ENCODE data around the gene ZNF784.

ZNF784 gene

GRCh38 chr19:55647732-55648584 lies 23.6 kb upstream of the ZNF784 start, which contains the start of gene CCDC106:
Gene CCDC106 (plus strand): TSS chr19:55648212. CDS start chr19:55649047, 835 bp downstream.
- peaks cover 10% of the 10 kb centered on the region for H3K36me3 ChIP-seq (replicated peaks; ENCODE audit: low read depth, low read length)
- H3K9me3 ChIP-seq (ENCODE audit: insufficient read depth, low read length): no peaks in the 10 kb centered on the region
- peaks cover 32% of the 10 kb centered on the region for H3K4me1 ChIP-seq (ENCODE audit: low read length)
- H3K4me2 ChIP-seq (ENCODE audit: low read length): peak within 1 kb of the TSS; percentile 91
- H2AFZ ChIP-seq (ENCODE audit: low read depth, low read length): peak within 1 kb of the TSS; percentile 52
- H3K9ac ChIP-seq (ENCODE audit: low read length): peak within 1 kb of the TSS; percentile 91
- no peaks in the 10 kb centered on the region for H4K20me1 ChIP-seq (ENCODE audit: insufficient read depth, low read length)
- peak within 1 kb of the TSS; percentile 83 for H3K4me3 ChIP-seq (ENCODE audit: low read length)
- H3K79me2 ChIP-seq (ENCODE audit: low read length): peaks cover 49% of the 10 kb centered on the region
- H3K27me3 ChIP-seq (ENCODE audit: low read depth, low read length): no peaks in the 10 kb centered on the region
- TF ChIP-seq EZH2phosphoT487 (IDR thresholded peaks at IDR 0.05; ENCODE audit: low read depth) (no peak), CTCF (IDR thresholded peaks at IDR 0.05; ENCODE audit: low read depth, low read length) (no peak)
- H3K27ac ChIP-seq (ENCODE audit: low read length): peak within 1 kb of the TSS; percentile 63

- Histone ChIP-seq H3K9me3 (ENCODE audit: insufficient read depth, low read length) (no peaks in the 10 kb centered on the region), H3K36me3 (replicated peaks; ENCODE audit: low read depth, low read length) (peaks cover 10% of the 10 kb centered on the region), H3K27ac (ENCODE audit: low read length) (peak overlapping the region; percentile 63), H3K9ac (ENCODE audit: low read length) (peak overlapping the region; percentile 91), H3K4me1 (ENCODE audit: low read length) (peaks cover 32% of the 10 kb centered on the region), H3K79me2 (ENCODE audit: low read length) (peaks cover 58% of the 10 kb centered on the region), H3K4me2 (ENCODE audit: low read length) (peak overlapping the region; percentile 91), H3K27me3 (ENCODE audit: low read depth, low read length) (no peaks in the 10 kb centered on the region), H4K20me1 (ENCODE audit: insufficient read depth, low read length) (no peaks in the 10 kb centered on the region), H3K4me3 (ENCODE audit: low read length) (peak overlapping the region; percentile 83), H2AFZ (ENCODE audit: low read depth, low read length) (peak overlapping the region; percentile 52; the same call in 1 of the 2 replicates)
- TF ChIP-seq CTCF (IDR thresholded peaks at IDR 0.05; ENCODE audit: low read depth, low read length): no peak
- no peak for TF ChIP-seq EZH2phosphoT487 (IDR thresholded peaks at IDR 0.05; ENCODE audit: low read depth)
Observed at GRCh38 chr19:55646889-55647731, 22.7 kb upstream of the ZNF784 start.

GRCh38 chr19:55645512-55645881 lies 21.1 kb upstream of the ZNF784 start:
- peak overlapping the region; percentile 86; the same call in 1 of the 2 replicates for H3K4me3 ChIP-seq (ENCODE audit: low read length)
- H3K36me3 ChIP-seq (replicated peaks; ENCODE audit: low read depth, low read length): peaks cover 10% of the 10 kb centered on the region
- H3K4me2 ChIP-seq (ENCODE audit: low read length): peak overlapping the region; percentile 84
- H3K9me3 ChIP-seq (ENCODE audit: insufficient read depth, low read length): no peaks in the 10 kb centered on the region
- no peaks in the 10 kb centered on the region for H4K20me1 ChIP-seq (ENCODE audit: insufficient read depth, low read length)
- H3K9ac ChIP-seq (ENCODE audit: low read length): no peak overlapping the region
- H3K27me3 ChIP-seq (ENCODE audit: low read depth, low read length): no peaks in the 10 kb centered on the region
- TF ChIP-seq CTCF (IDR thresholded peaks at IDR 0.05; ENCODE audit: low read depth, low read length) (no peak), EZH2phosphoT487 (IDR thresholded peaks at IDR 0.05; ENCODE audit: low read depth) (no peak)
- no peak overlapping the region for H2AFZ ChIP-seq (ENCODE audit: low read depth, low read length)
- H3K79me2 ChIP-seq (ENCODE audit: low read length): peaks cover 69% of the 10 kb centered on the region
- H3K27ac ChIP-seq (ENCODE audit: low read length): no peak overlapping the region
- H3K4me1 ChIP-seq (ENCODE audit: low read length): peaks cover 33% of the 10 kb centered on the region
